HepG2 (cell line): ENCODE data around the gene AFTPH. TPM values are rescaled to one million over a fixed set of nuclear protein-coding genes. Genes with fewer than 3 reads are reported as not detected.

Source experiments
- ATAC-seq: fragments of 200-7000 bp; cut with Tn5 transposase; 3 replicates; pipeline ENCODE4 v1.9.1; 2020; ENCODE audit warnings: mild to moderate bottlenecking, moderate library complexity
- BruUV-seq: library from RNA; stranded (reverse); fragments of 400-500 nt; replicated peaks from 2 replicates; lab custom pipeline; 2021; lab: Mats Ljungman, UMichigan
- CTCF ChIA-PET: fragments of 300-600 bp; formaldehyde crosslinking; extraction: SDS; loops from one replicate; lab custom pipeline; 2021; ENCODE audit warnings: low total read pairs, inconsistent platforms, low intra/inter-chr PET ratio; lab: Yijun Ruan, JAX
- POLR2A ChIA-PET: fragments of 350-600 bp; sonication (Branson Sonifier 250); formaldehyde crosslinking; loops from one replicate; lab custom pipeline; 2020; ENCODE audit warnings: antibody characterized with exemption, inconsistent platforms; lab: Yijun Ruan, JAX
- DNase-seq: peaks from one replicate; pipeline ENCODE4 v3.0.0-alpha.2; 2015; ENCODE audit warnings: low spot score
- FAIRE-seq: peaks from 3 replicates; lab custom pipeline; 2011; peaks lifted over from hg19 to GRCh38; lab: Jason Lieb, UNC
- H2AFZ ChIP-seq: one replicate; pipeline ENCODE4 v1.6.1; 2011; ENCODE audit warnings: low read length, inconsistent platforms
- H3K27ac ChIP-seq: fragments of 300-600 bp; 3 replicates; pipeline ENCODE4 v1.8.0; 2011; ENCODE audit warnings: mixed run types, mild to moderate bottlenecking, mixed read lengths, low read length, inconsistent platforms; ENCODE audit not compliant: insufficient read depth; ENCODE audit errors: extremely low read length
- H3K27me3 ChIP-seq, 2 experiments: fragments of 200-600 bp in 1 of 2; 2 replicates in 1 of 2; 3 replicates in 1 of 2; pipeline versions ENCODE4 v1.6.0 to v1.8.0; 2011; ENCODE audit warnings: low read length in 2 of 2, mild to moderate bottlenecking in 2 of 2, moderate library complexity in 2 of 2, inconsistent platforms in 1 of 2; ENCODE audit not compliant: insufficient read depth in 2 of 2, control insufficient read depth in 1 of 2
- H3K36me3 ChIP-seq, 2 experiments: fragments of 200-600 bp in 1 of 2; replicated peaks in 1 of 2; 2 replicates in 1 of 2; 3 replicates in 1 of 2; pipeline versions ENCODE4 v1.5.1 to v1.8.0; 2011; ENCODE audit warnings: low read length in 2 of 2, inconsistent platforms in 1 of 2; ENCODE audit not compliant: insufficient read depth in 2 of 2, control insufficient read depth in 1 of 2
- H3K4me1 ChIP-seq: 2 replicates; pipeline ENCODE4 v1.5.1; 2012; ENCODE audit warnings: low read length, inconsistent platforms; ENCODE audit not compliant: insufficient read depth
- H3K4me2 ChIP-seq: 2 replicates; pipeline ENCODE4 v1.6.0; 2011; ENCODE audit warnings: low read depth, low read length, inconsistent platforms
- H3K4me3 ChIP-seq, 3 experiments: fragments of 200-600 bp in 1 of 3; sonication (generic), shearing (Covaris generic) in 1 of 3; replicated peaks in 1 of 3; 2 replicates each; pipeline ENCODE4 v1.5.1; 2011 to 2016; ENCODE audit warnings: low read length in 3 of 3, inconsistent platforms in 2 of 3, low read depth in 2 of 3, mild to moderate bottlenecking in 2 of 3, control low read depth in 1 of 3, mixed read lengths in 1 of 3; ENCODE audit not compliant: insufficient read depth in 1 of 3
- H3K79me2 ChIP-seq: one replicate; pipeline ENCODE4 v1.6.1; 2011; ENCODE audit warnings: low read length, inconsistent platforms; ENCODE audit not compliant: insufficient read depth
- H3K9ac ChIP-seq: 2 replicates; pipeline ENCODE4 v1.6.0; 2011; ENCODE audit warnings: mild to moderate bottlenecking, low read depth, low read length, inconsistent platforms; ENCODE audit not compliant: insufficient read depth
- H3K9me3 ChIP-seq: 2 replicates; pipeline ENCODE4 v1.5.1; 2012; ENCODE audit warnings: mild to moderate bottlenecking, low read length
- H4K20me1 ChIP-seq: 2 replicates; pipeline ENCODE4 v1.6.0; 2011; ENCODE audit warnings: inconsistent platforms, mild to moderate bottlenecking, low read length, moderate library complexity; ENCODE audit not compliant: insufficient read depth
- ARID3A ChIP-seq: IDR thresholded peaks from 2 replicates; pipeline ENCODE4 v1.6.1; 2012; ENCODE audit warnings: low read depth, low read length, improper control_type of control experiment
- HNF1A ChIP-seq, 2 experiments: sonication (generic) in 1 of 2; formaldehyde crosslinking in 1 of 2; IDR thresholded peaks; 2 replicates each; pipeline versions ENCODE4 v1.4.0 to v1.6.1; 2016 to 2020; ENCODE audit warnings: borderline replicate concordance in 1 of 2, low read depth in 1 of 2, mild to moderate bottlenecking in 1 of 2, missing genetic modification reagents in 1 of 2
- PRPF4 ChIP-seq: fragments of 200-400 bp; formaldehyde crosslinking; IDR thresholded peaks from 2 replicates; pipeline ENCODE4 v1.6.1; 2016; ENCODE audit warnings: low read length, low read depth; ENCODE audit not compliant: poor library complexity, severe bottlenecking
- in situ Hi-C: cut with HindIII; loops from 2 replicates; pipeline ENCODE4 v1.10.0; 2017; ENCODE audit warnings: low pct_unique_long_range_greater_than_20kb; ENCODE audit not compliant: extremely low pct_ligation_motif_present
- intact Hi-C: fragments of 100-400 bp; cut with micrococcal nuclease; formaldehyde crosslinking; loops from one replicate; pipeline ENCODE4 v1.10.0; 2022; ENCODE audit not compliant: unreplicated experiment
- polyA plus RNA-seq, 8 experiments: library from polyadenylated mRNA; depleted of rRNA in 3 of 8; stranded (reverse) in 7 of 8; unstranded in 1 of 8; fragments of >200 nt; fragmentation: Illumina TruSeq in 4 of 8; extraction: Trizol in 4 of 8; gene quantifications; 2 replicates each; pipeline versions ENCODE4 v1.2.1 to v1.2.3, GENCODE V29; 2011 to 2016; ENCODE audit warnings: low read depth in 4 of 8, missing spikeins in 1 of 8, mixed read lengths in 1 of 8; ENCODE audit not compliant: insufficient read depth in 1 of 8
- total RNA-seq, 5 experiments: library from RNA; depleted of rRNA; stranded (reverse); fragments of >200 nt; fragmentation: Illumina TruSeq; extraction: Trizol; gene quantifications; 2 replicates each; pipeline ENCODE4 v1.2.3, GENCODE V29; 2016; ENCODE audit warnings: low read depth in 1 of 5

AFTPH gene
- total and polyA plus RNA-seq, 2 of the 13 experiments (the other 11 are each of a cell fraction or from before 2014, with no cell fraction given) = 27.5 to 36.8 TPM

GRCh38 chr2:64533882-64534281, 9.8 kb downstream of the AFTPH start:
- CTCF ChIA-PET = no interaction called here
- intact Hi-C loops = no loop called here
- POLR2A ChIA-PET = no interaction called here

More at GRCh38 chr2:64533882-64534281, 9.8 kb downstream of the AFTPH start:
- H3K9ac ChIP-seq = no peak overlapping the region
- no peak for TF ChIP-seq ARID3A
- TF ChIP-seq HNF1A (IDR thresholded peaks at IDR 0.05; ENCODE audit: low read depth) = no peak
- TF ChIP-seq HNF1A (CRISPR knock-in tag; IDR thresholded peaks at IDR 0.05; ENCODE audit: borderline replicate concordance) = no peak
- no peak for TF ChIP-seq PRPF4
- no peak for ATAC-seq
- H3K4me2 ChIP-seq = 0 out of 2 replicates have a peak overlapping the region, but pooled peaks have one; percentile 6
- H3K9me3 ChIP-seq = no peaks in the 10 kb centered on the region
- no peaks in the 10 kb centered on the region for H3K27me3 ChIP-seq
- H3K27ac ChIP-seq = no peak overlapping the region
- peaks cover 91% of the 10 kb centered on the region for H3K79me2 ChIP-seq
- H3K36me3 ChIP-seq = peaks cover 0 to 2% of the 10 kb centered on the region in 2 experiments; a peak in 1 of 5 replicates
- DNase-seq = no peak
- no peak overlapping the region for H3K4me3 ChIP-seq
- 0 out of 2 replicates have a peak, but pooled peaks cover 4% of the 10 kb centered on the region for H4K20me1 ChIP-seq
- H2AFZ ChIP-seq = no peak overlapping the region
- FAIRE-seq = no peak
- H3K4me1 ChIP-seq = peaks cover 47% of the 10 kb centered on the region
- BruUV-seq = no TSS peak
- in situ Hi-C loops = no loop called here
